Thyroid gland (tissue), 4 donors: ENCODE data around the gene KRT40. TPM values are rescaled to one million over a fixed set of nuclear protein-coding genes. Genes with fewer than 3 reads are reported as not detected.

ENCODE experiments used
- DNase-seq, 2 donors: peaks; one replicate each; pipeline ENCODE4 v3.0.0-alpha.2; 2019
- H3K27ac ChIP-seq, 3 donors: fragments of 200-600 bp; sonication (generic); 1 replicate in 2 of 3; 2 replicates in 1 of 3; pipeline ENCODE4 v1.5.1; 2016 to 2019; ENCODE audit warnings: mild to moderate bottlenecking in 1 of 3, moderate library complexity in 1 of 3
- H3K27me3 ChIP-seq: fragments of 200-600 bp; sonication (generic); one replicate; pipeline ENCODE4 v1.5.1; 2019
- H3K36me3 ChIP-seq, 2 donors: fragments of 200-600 bp; sonication (generic); one replicate each; pipeline ENCODE4 v1.5.1; 2016 to 2019
- H3K4me1 ChIP-seq, 2 donors: fragments of 200-600 bp; sonication (generic); one replicate each; pipeline ENCODE4 v1.5.1; 2017 to 2019
- H3K4me3 ChIP-seq, 3 donors: fragments of 200-600 bp; sonication (generic); replicated peaks in 1 of 3; 1 replicate in 2 of 3; 2 replicates in 1 of 3; pipeline ENCODE4 v1.5.1; 2016; ENCODE audit warnings: mild to moderate bottlenecking in 1 of 3
- H3K9me3 ChIP-seq: fragments of 200-600 bp; sonication (generic); one replicate; pipeline ENCODE4 v1.5.1; 2017
- POLR2A ChIP-seq, 2 donors: fragments of 450-650 bp; IDR thresholded peaks; one replicate each; pipeline ENCODE4 v1.6.1; 2017; ENCODE audit warnings: antibody characterized with exemption in 2 of 2, mild to moderate bottlenecking in 2 of 2, moderate library complexity in 1 of 2
- WGBS, 2 donors: methylation state at CpG; one replicate each; pipeline ENCODE4 v1.1.5; 2017; 5-methylcytosine and 5-hydroxymethylcytosine counted together
- intact Hi-C: fragments of 100-400 bp; cut with DNase I; formaldehyde crosslinking; loops from one replicate; pipeline ENCODE4 v1.15.1; 2023
- total RNA-seq, 4 donors: library from RNA; depleted of rRNA; stranded (reverse); fragments of >200 nt; gene quantifications; one replicate each; pipeline ENCODE4 v1.2.3, GENCODE V29; 2016
- TF ChIP-seq, protein P1 (sequence below), 6 experiments: fragments of 200-600 bp in 3 of 6; fragments of 450-650 bp in 3 of 6; sonication (generic) in 3 of 6; IDR thresholded peaks; one replicate each; pipeline ENCODE4 v1.5.1; 2016 to 2019; ENCODE audit warnings: antibody characterized with exemption in 6 of 6, mild to moderate bottlenecking in 2 of 6, inconsistent platforms in 1 of 6, moderate library complexity in 1 of 6

KRT40 gene
- total RNA-seq, 4 donors from 2014 or later: not detected

GRCh38 chr17:40956401-40957254, 27.5 kb downstream of the KRT40 start:
- no peaks in the 10 kb centered on the region for H3K4me1 ChIP-seq
- no peak for TF ChIP-seq POLR2A (IDR thresholded peaks at IDR 0.05)
- TF ChIP-seq, protein P1, sequence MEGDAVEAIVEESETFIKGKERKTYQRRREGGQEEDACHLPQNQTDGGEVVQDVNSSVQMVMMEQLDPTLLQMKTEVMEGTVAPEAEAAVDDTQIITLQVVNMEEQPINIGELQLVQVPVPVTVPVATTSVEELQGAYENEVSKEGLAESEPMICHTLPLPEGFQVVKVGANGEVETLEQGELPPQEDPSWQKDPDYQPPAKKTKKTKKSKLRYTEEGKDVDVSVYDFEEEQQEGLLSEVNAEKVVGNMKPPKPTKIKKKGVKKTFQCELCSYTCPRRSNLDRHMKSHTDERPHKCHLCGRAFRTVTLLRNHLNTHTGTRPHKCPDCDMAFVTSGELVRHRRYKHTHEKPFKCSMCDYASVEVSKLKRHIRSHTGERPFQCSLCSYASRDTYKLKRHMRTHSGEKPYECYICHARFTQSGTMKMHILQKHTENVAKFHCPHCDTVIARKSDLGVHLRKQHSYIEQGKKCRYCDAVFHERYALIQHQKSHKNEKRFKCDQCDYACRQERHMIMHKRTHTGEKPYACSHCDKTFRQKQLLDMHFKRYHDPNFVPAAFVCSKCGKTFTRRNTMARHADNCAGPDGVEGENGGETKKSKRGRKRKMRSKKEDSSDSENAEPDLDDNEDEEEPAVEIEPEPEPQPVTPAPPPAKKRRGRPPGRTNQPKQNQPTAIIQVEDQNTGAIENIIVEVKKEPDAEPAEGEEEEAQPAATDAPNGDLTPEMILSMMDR (IDR thresholded peaks at IDR 0.05): no peak
- WGBS, 2 donors: 81 to 84% methylated on average over 8 of the region's 8 CpGs

DNA sequence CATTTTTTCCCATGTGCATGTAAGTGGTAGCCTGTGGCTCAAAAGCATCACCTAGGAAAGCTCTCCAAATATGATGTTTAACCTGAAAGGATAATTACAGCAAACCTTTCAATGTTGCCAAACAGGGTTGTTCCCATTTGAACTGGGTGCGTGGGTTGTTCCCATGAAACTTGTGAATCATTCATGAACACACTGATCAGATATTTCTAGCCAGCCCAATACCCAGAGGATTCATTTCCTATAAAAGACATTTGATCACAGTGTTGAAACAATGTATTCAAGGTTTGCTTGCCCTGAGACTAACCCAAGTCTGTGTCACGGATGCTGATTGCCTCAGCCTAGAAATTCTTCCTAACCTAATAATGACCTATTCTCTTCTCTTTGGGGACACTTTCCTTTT, 30.2 kb downstream of the KRT40 start:
- WGBS, 2 donors: 76 to 92% methylated on average over 2 of the region's 2 CpGs
- TF ChIP-seq, protein P1 (IDR thresholded peaks at IDR 0.05): no peak
- TF ChIP-seq POLR2A (IDR thresholded peaks at IDR 0.05): no peak
- intact Hi-C loops: no loop called here

More at GRCh38 chr17:40956401-40957254, 27.5 kb downstream of the KRT40 start:
- Histone ChIP-seq H3K27me3 (no peaks in the 10 kb centered on the region), H3K4me3 (no peak overlapping the region), H3K9me3 (no peaks in the 10 kb centered on the region), H3K36me3 (no peaks in the 10 kb centered on the region), H3K27ac (no peak overlapping the region)
- intact Hi-C loops: no loop called here
- DNase-seq: no peak

GRCh38 chr17:40952661-40953060, 31.5 kb downstream of the KRT40 start:
- intact Hi-C loops: no loop called here
- H3K27ac ChIP-seq: no peak overlapping the region

More for the DNA sequence above, 30.2 kb downstream of the KRT40 start:
- Histone ChIP-seq H3K27me3 (no peaks in the 10 kb centered on the region), H3K27ac (no peak overlapping the region), H3K9me3 (no peaks in the 10 kb centered on the region), H3K36me3 (no peaks in the 10 kb centered on the region), H3K4me1 (no peaks in the 10 kb centered on the region), H3K4me3 (no peak overlapping the region)
- DNase-seq: no peak

DNA sequence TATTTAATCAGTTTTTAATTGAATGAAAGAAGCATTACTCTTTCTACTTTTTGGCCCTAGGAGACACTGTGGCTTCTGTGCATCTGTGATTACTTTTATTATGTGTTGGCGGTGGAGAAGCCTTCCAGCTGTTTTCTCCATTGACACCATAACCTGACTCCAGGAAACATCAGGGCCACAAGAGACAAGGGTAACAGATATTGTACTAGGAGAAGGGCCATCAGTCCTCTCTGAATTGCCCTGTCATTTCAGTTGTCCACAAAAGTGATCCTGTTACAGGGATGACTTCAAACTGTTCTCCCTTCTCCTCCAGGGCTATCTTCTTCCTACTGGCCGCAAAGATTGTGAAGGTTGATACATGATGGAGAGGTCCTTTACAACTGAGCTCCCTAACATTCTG, 32.0 kb downstream of the KRT40 start:
- TF ChIP-seq, protein P1 (IDR thresholded peaks at IDR 0.05): no peak
- no peak for TF ChIP-seq POLR2A (IDR thresholded peaks at IDR 0.05)
- 91 to 94% methylated on average over 2 of the region's 2 CpGs for WGBS, 2 donors
- H3K36me3 ChIP-seq: no peaks in the 10 kb centered on the region
- no peaks in the 10 kb centered on the region for H3K27me3 ChIP-seq
- no peaks in the 10 kb centered on the region for H3K4me1 ChIP-seq
- H3K27ac ChIP-seq: no peak overlapping the region
- DNase-seq: no peak
- no peaks in the 10 kb centered on the region for H3K9me3 ChIP-seq
- intact Hi-C loops: no loop called here
- no peak overlapping the region for H3K4me3 ChIP-seq

More at GRCh38 chr17:40952661-40953060, 31.5 kb downstream of the KRT40 start:
- TF ChIP-seq, protein P1 (IDR thresholded peaks at IDR 0.05): no peak
- no peak for TF ChIP-seq POLR2A (IDR thresholded peaks at IDR 0.05)
- H3K4me1 ChIP-seq: no peaks in the 10 kb centered on the region
- H3K4me3 ChIP-seq: no peak overlapping the region
- 67 to 82% methylated on average over 1 of the region's 1 CpG for WGBS, 2 donors
- H3K36me3 ChIP-seq: no peaks in the 10 kb centered on the region
- no peaks in the 10 kb centered on the region for H3K27me3 ChIP-seq
- H3K9me3 ChIP-seq: no peaks in the 10 kb centered on the region
- DNase-seq: no peak

- intact Hi-C loops: no loop called here
- WGBS, 2 donors: 95% methylated on average over 2 of the region's 2 CpGs
- no peak for DNase-seq
- H3K27ac ChIP-seq: no peak overlapping the region
- TF ChIP-seq POLR2A (IDR thresholded peaks at IDR 0.05): no peak
- TF ChIP-seq, protein P1 (IDR thresholded peaks at IDR 0.05): no peak
- H3K9me3 ChIP-seq: no peaks in the 10 kb centered on the region
- no peaks in the 10 kb centered on the region for H3K27me3 ChIP-seq
- H3K36me3 ChIP-seq: no peaks in the 10 kb centered on the region
- H3K4me3 ChIP-seq: no peak overlapping the region
- H3K4me1 ChIP-seq: no peaks in the 10 kb centered on the region
Measured at GRCh38 chr17:40951011-40951622, 33.0 kb downstream of the KRT40 start.
